Vagina (tissue), 2 donors: ENCODE measurements around the gene ANTXR1. TPM values are rescaled to one million over a fixed set of nuclear protein-coding genes. Genes with fewer than 3 reads are reported as not detected.

Experiments
- DNase-seq, 2 donors: peaks; one replicate each; pipeline ENCODE4 v3.0.0-alpha.2; 2017; ENCODE audit errors: extremely low spot score in 2 of 2
- H3K27ac ChIP-seq: fragments of 200-600 bp; sonication (generic); one replicate; pipeline ENCODE4 v1.5.1; 2019
- H3K27me3 ChIP-seq: fragments of 200-600 bp; sonication (generic); one replicate; pipeline ENCODE4 v1.5.1; 2019
- H3K36me3 ChIP-seq, 2 donors: fragments of 200-600 bp; sonication (generic); one replicate each; pipeline ENCODE4 v1.5.1; 2017 to 2019
- H3K4me1 ChIP-seq: fragments of 200-600 bp; sonication (generic); one replicate; pipeline ENCODE4 v1.5.1; 2019
- H3K4me3 ChIP-seq, 2 donors: fragments of 200-600 bp; sonication (generic); 1 replicate in 1 of 2; 2 replicates in 1 of 2; pipeline ENCODE4 v1.5.1; 2016 to 2019
- H3K9me3 ChIP-seq: fragments of 200-600 bp; sonication (generic); one replicate; pipeline ENCODE4 v1.5.1; 2019
- POLR2A ChIP-seq, 2 donors: fragments of 450-650 bp; IDR thresholded peaks; one replicate each; pipeline ENCODE4 v1.6.1; 2017; ENCODE audit warnings: antibody characterized with exemption in 2 of 2, mild to moderate bottlenecking in 2 of 2, moderate library complexity in 2 of 2
- POLR2AphosphoS5 ChIP-seq, 2 donors: sonication (generic); formaldehyde crosslinking; IDR thresholded peaks; one replicate each; pipeline ENCODE4 v1.9.0; 2017; ENCODE audit warnings: antibody characterized with exemption in 2 of 2, mild to moderate bottlenecking in 2 of 2, low read depth in 1 of 2; ENCODE audit not compliant: insufficient read depth in 1 of 2
- intact Hi-C: fragments of 100-400 bp; cut with DNase I; formaldehyde crosslinking; loops from one replicate; pipeline ENCODE4 v1.15.1; 2023
- total RNA-seq: library from RNA; depleted of rRNA; stranded (reverse); fragments of >200 nt; gene quantifications from one replicate; pipeline ENCODE4 v1.2.3, GENCODE V29; 2016
- TF ChIP-seq, protein P1 (sequence below), 3 experiments: fragments of 450-650 bp in 2 of 3; fragments of 200-600 bp in 1 of 3; sonication (generic) in 1 of 3; IDR thresholded peaks; one replicate each; pipeline ENCODE4 v1.5.1; 2017 to 2019; ENCODE audit warnings: antibody characterized with exemption in 3 of 3, mild to moderate bottlenecking in 2 of 3, moderate library complexity in 2 of 3

The ANTXR1 gene
- total RNA-seq, 1 donor from 2014 or later: 102 TPM

- H3K4me3 ChIP-seq: no peak overlapping the region
- peak overlapping the region; percentile 60 for H3K27ac ChIP-seq
- H3K9me3 ChIP-seq: no peaks in the 10 kb centered on the region
- H3K36me3 ChIP-seq: no peaks in the 10 kb centered on the region
- intact Hi-C loops: no loop called here
- DNase-seq: peak in 1 of 2 donors; percentile 11
- no peaks in the 10 kb centered on the region for H3K27me3 ChIP-seq
- peaks cover 46% of the 10 kb centered on the region for H3K4me1 ChIP-seq
- TF ChIP-seq, protein P1, sequence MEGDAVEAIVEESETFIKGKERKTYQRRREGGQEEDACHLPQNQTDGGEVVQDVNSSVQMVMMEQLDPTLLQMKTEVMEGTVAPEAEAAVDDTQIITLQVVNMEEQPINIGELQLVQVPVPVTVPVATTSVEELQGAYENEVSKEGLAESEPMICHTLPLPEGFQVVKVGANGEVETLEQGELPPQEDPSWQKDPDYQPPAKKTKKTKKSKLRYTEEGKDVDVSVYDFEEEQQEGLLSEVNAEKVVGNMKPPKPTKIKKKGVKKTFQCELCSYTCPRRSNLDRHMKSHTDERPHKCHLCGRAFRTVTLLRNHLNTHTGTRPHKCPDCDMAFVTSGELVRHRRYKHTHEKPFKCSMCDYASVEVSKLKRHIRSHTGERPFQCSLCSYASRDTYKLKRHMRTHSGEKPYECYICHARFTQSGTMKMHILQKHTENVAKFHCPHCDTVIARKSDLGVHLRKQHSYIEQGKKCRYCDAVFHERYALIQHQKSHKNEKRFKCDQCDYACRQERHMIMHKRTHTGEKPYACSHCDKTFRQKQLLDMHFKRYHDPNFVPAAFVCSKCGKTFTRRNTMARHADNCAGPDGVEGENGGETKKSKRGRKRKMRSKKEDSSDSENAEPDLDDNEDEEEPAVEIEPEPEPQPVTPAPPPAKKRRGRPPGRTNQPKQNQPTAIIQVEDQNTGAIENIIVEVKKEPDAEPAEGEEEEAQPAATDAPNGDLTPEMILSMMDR (IDR thresholded peaks at IDR 0.05): no peak
- TF ChIP-seq POLR2A (IDR thresholded peaks at IDR 0.05): no peak
- TF ChIP-seq POLR2AphosphoS5 (IDR thresholded peaks at IDR 0.05; ENCODE audit: insufficient read depth in 1 of 2, low read depth in 1 of 2): no peak
Measured at GRCh38 chr2:69241093-69241492, 228.1 kb downstream of the ANTXR1 start.

DNA sequence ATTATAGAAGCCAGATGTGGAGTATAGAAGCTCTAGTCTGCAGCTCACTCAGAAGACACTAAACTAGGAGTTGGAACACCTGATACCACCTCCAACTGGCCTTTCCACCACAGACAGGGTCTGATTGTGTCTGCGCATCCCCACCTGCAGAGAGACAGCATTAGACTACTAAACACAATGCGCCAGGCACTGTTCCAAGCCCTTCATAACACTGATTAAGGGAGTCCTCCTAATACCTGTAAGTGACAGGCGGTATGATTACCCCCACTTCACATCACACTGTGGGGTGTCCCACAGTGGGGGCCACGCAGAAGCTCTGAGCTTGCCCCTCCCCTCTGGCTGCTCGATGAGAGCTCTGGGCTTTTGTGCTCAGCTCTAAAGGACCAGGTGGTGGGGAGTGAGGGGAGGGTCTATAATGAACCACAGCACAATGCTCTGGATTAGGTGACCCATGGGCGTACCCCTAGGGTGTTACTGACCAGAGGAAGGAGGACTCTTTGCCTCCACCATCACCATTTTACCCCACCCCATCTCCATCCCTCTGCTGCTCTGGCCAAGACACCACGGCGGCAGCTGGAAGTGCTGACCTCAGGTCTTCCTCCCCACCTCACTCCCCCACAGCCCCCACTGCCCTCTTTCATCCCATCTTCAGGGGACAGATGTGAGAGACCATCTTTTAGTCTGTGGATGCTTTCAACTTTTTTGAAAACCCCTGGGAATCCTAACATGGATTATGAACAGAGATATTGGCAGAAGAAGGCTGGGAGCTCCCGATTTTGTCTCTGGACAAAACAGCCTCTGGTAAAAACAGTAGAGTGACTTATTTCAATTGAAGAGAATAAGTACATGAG is 228.9 kb downstream of the ANTXR1 start:
- DNase-seq: peak in 1 of 2 donors; percentile 74

DNA sequence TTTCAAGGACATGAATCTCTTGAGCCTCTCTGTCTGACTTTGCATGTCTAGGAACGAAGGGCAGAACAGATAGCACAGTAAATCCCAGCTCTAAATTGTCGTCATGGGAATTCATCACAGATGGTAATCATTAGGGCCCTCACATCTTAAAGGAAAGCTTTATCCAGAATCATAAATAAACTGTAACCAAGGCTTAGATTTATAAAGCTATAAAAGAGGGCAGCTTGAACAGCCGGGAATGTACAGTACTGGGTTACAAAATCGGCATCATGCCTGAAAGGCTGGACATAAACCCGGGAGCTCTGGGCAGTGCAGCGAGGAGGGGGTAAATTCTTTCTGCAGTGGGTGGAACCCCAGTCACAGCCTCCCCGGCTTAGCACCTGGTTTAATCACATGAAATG is 229.7 kb downstream of the ANTXR1 start:
- peaks cover 32% of the 10 kb centered on the region for H3K4me1 ChIP-seq
- H3K27me3 ChIP-seq: no peaks in the 10 kb centered on the region
- no peak overlapping the region for H3K4me3 ChIP-seq
- H3K9me3 ChIP-seq: no peaks in the 10 kb centered on the region
- TF ChIP-seq POLR2AphosphoS5 (IDR thresholded peaks at IDR 0.05; ENCODE audit: insufficient read depth in 1 of 2, low read depth in 1 of 2) (no peak), POLR2A (IDR thresholded peaks at IDR 0.05) (no peak)
- TF ChIP-seq, protein P1 (IDR thresholded peaks at IDR 0.05): no peak
- peak overlapping the region; percentile 60 for H3K27ac ChIP-seq
- intact Hi-C loops: no loop called here
- DNase-seq: no peak
- no peaks in the 10 kb centered on the region for H3K36me3 ChIP-seq

More for the DNA sequence above, 228.9 kb downstream of the ANTXR1 start:
- Histone ChIP-seq H3K4me1 (peaks cover 40% of the 10 kb centered on the region), H3K9me3 (no peaks in the 10 kb centered on the region), H3K4me3 (no peak overlapping the region), H3K27me3 (no peaks in the 10 kb centered on the region), H3K36me3 (no peaks in the 10 kb centered on the region), H3K27ac (peak overlapping the region; percentile 60)
- intact Hi-C loops: no loop called here
- TF ChIP-seq POLR2AphosphoS5 (IDR thresholded peaks at IDR 0.05; ENCODE audit: insufficient read depth in 1 of 2, low read depth in 1 of 2): no peak
- no peak for TF ChIP-seq POLR2A (IDR thresholded peaks at IDR 0.05)

DNA sequence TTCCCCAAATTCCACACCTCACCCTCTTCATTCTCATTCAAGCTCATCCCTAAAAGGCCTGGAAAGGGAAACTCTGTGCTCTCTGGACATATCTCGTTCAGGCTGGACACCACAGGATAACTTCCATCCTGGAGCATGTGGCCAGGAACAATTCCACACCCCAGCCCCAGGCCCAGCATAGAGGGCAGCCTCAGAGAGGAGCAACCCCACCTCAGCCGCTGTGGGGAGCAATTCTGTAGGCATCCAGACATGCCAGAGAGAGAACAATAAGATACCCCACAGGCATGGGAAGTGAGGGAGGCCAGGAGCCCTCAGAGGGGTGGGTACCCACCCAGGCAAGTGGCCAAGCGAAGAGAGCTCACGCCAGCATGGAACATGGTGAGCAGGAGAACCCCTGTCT is 230.7 kb downstream of the ANTXR1 start:
- H3K9me3 ChIP-seq: no peaks in the 10 kb centered on the region
- no peaks in the 10 kb centered on the region for H3K27me3 ChIP-seq
- H3K27ac ChIP-seq: peak overlapping the region; percentile 60
- TF ChIP-seq, protein P1 (IDR thresholded peaks at IDR 0.05): no peak
- TF ChIP-seq POLR2AphosphoS5 (IDR thresholded peaks at IDR 0.05; ENCODE audit: insufficient read depth in 1 of 2, low read depth in 1 of 2) (no peak), POLR2A (IDR thresholded peaks at IDR 0.05) (no peak)
- H3K4me3 ChIP-seq: no peak overlapping the region
- H3K4me1 ChIP-seq: peaks cover 29% of the 10 kb centered on the region
- intact Hi-C loops: no loop called here
- no peak for DNase-seq
- no peaks in the 10 kb centered on the region for H3K36me3 ChIP-seq

GRCh38 chr2:69244882-69245281 is 231.9 kb downstream of the ANTXR1 start:
- Histone ChIP-seq H3K36me3 (no peaks in the 10 kb centered on the region), H3K27ac (no peak overlapping the region), H3K4me3 (no peak overlapping the region), H3K4me1 (peaks cover 29% of the 10 kb centered on the region), H3K27me3 (no peaks in the 10 kb centered on the region), H3K9me3 (no peaks in the 10 kb centered on the region)
- no peak for TF ChIP-seq POLR2A (IDR thresholded peaks at IDR 0.05)
- TF ChIP-seq, protein P1 (IDR thresholded peaks at IDR 0.05): no peak
- no peak for TF ChIP-seq POLR2AphosphoS5 (IDR thresholded peaks at IDR 0.05; ENCODE audit: insufficient read depth in 1 of 2, low read depth in 1 of 2)
- intact Hi-C loops: no loop called here
- DNase-seq: no peak
